ENCODE results near the gene SIPA1L2. TPM values are rescaled to one million over a fixed set of nuclear protein-coding genes. Genes with fewer than 3 reads are reported as not detected.

SIPA1L2 gene
- total and polyA plus RNA-seq, 2 donors (not counting 1 experiment from before 2014, with no cell fraction given), result 0.39 to 2.0 TPM

DNA sequence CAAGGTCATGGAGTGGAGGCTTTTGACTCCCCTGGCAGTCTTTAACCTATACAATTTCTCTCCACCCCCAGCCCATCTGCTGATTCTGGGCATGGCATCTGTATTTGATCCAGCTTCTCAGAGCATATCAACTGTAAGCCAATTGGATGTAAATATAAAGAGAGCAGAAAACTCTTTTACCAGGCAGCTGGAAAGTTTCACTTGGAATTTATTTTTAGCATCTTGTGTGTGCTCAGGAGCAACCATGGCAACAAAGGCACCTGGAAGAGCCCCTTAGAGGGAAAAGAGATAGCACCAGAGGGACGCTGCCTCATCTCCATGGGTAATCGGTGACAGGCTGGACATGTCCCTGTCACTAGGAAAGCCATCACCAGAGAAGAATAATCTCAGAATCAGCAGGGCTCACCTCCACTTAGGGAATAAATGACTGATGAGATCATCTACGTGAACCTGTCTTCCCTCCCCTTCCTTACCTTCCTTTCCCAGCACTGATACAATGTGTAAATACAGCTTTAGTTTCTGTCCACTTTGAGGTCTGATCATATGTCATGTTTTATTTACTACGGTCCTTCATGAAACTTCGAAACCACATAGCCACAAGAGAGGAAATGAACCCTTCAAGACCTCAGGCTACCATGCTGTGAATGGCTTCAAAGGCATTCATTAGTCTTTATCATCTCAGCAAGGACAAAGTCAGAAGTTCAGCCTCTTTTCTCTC lies 25.3 kb upstream of the SIPA1L2 start:
- H3K27me3 ChIP-seq (ENCODE audit: control insufficient read depth, insufficient read depth, low read length), result no peaks in the 10 kb centered on the region
- H3K36me3 ChIP-seq (ENCODE audit: control insufficient read depth, insufficient read depth, low read length), result no peaks in the 10 kb centered on the region
- H3K4me1 ChIP-seq (ENCODE audit: control insufficient read depth, extremely low read depth, insufficient read depth, low read length), result no peaks in the 10 kb centered on the region
- H3K4me3 ChIP-seq (replicated peaks in 1 of 4; ENCODE audit: control extremely low read depth in 1 of 4, insufficient read depth in 1 of 4, low read depth in 3 of 4, low read length in 4 of 4), result no peak overlapping the region
- TF ChIP-seq, protein P1, sequence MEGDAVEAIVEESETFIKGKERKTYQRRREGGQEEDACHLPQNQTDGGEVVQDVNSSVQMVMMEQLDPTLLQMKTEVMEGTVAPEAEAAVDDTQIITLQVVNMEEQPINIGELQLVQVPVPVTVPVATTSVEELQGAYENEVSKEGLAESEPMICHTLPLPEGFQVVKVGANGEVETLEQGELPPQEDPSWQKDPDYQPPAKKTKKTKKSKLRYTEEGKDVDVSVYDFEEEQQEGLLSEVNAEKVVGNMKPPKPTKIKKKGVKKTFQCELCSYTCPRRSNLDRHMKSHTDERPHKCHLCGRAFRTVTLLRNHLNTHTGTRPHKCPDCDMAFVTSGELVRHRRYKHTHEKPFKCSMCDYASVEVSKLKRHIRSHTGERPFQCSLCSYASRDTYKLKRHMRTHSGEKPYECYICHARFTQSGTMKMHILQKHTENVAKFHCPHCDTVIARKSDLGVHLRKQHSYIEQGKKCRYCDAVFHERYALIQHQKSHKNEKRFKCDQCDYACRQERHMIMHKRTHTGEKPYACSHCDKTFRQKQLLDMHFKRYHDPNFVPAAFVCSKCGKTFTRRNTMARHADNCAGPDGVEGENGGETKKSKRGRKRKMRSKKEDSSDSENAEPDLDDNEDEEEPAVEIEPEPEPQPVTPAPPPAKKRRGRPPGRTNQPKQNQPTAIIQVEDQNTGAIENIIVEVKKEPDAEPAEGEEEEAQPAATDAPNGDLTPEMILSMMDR (conservative IDR thresholded peaks at IDR 0.05 in 1 of 2, IDR thresholded peaks at IDR 0.05 in 1 of 2; ENCODE audit: low read depth in 1 of 2, low read length in 2 of 2), result no peak
- no peak for TF ChIP-seq EZH2 (IDR thresholded peaks at IDR 0.05; ENCODE audit: low read length, missing control alignments)
- no peak overlapping the region for H2AFZ ChIP-seq (ENCODE audit: low read length)
- no peaks in the 10 kb centered on the region for H4K20me1 ChIP-seq (ENCODE audit: control insufficient read depth, extremely low read depth, insufficient read depth, low read length)
- no peak overlapping the region for H3K27ac ChIP-seq (ENCODE audit: insufficient read depth, low read length)
- DNase-seq (ENCODE audit: low read depth in 2 of 2), result peak in 1 of 2 donors; percentile 34
- no peak overlapping the region for H3K9ac ChIP-seq (ENCODE audit: insufficient read depth, low read length)
- no peaks in the 10 kb centered on the region for H3K9me3 ChIP-seq (ENCODE audit: control insufficient read depth, insufficient read depth, low read depth, low read length)
- no peaks in the 10 kb centered on the region for H3K79me2 ChIP-seq (ENCODE audit: control insufficient read depth, insufficient read depth, low read length)
- no peak overlapping the region for H3K4me2 ChIP-seq (ENCODE audit: extremely low read depth, insufficient read depth, low read length)

DNA sequence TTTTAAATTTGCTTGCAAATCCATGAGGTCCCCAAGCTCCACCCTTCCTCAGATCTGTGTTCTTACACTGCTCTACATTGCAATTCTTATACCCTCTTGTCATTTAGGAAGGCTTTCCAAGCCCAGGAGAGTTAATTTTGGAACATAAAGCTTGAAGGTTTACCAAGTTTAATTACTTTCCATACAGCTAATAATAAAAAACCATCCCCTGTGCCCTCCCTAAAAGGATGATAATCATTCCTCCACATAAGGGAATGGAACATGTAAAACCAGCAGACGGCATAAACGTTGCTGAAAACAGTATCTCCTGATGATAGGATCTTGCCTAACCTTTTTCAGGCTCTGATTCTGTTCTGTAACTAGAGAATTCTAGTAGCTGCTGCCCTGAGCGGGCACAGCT lies 23.9 kb upstream of the SIPA1L2 start:
- no peak overlapping the region for H3K4me2 ChIP-seq (ENCODE audit: extremely low read depth, insufficient read depth, low read length)
- no peak overlapping the region for H3K27ac ChIP-seq (ENCODE audit: insufficient read depth, low read length)
- H3K27me3 ChIP-seq (ENCODE audit: control insufficient read depth, insufficient read depth, low read length), result no peaks in the 10 kb centered on the region
- no peak overlapping the region for H3K4me3 ChIP-seq (replicated peaks in 1 of 4; ENCODE audit: control extremely low read depth in 1 of 4, insufficient read depth in 1 of 4, low read depth in 3 of 4, low read length in 4 of 4)
- no peaks in the 10 kb centered on the region for H4K20me1 ChIP-seq (ENCODE audit: control insufficient read depth, extremely low read depth, insufficient read depth, low read length)
- no peak for DNase-seq (ENCODE audit: low read depth in 2 of 2)
- H3K79me2 ChIP-seq (ENCODE audit: control insufficient read depth, insufficient read depth, low read length), result no peaks in the 10 kb centered on the region
- H3K9me3 ChIP-seq (ENCODE audit: control insufficient read depth, insufficient read depth, low read depth, low read length), result no peaks in the 10 kb centered on the region
- no peak overlapping the region for H2AFZ ChIP-seq (ENCODE audit: low read length)
- TF ChIP-seq, protein P1 (conservative IDR thresholded peaks at IDR 0.05 in 1 of 2, IDR thresholded peaks at IDR 0.05 in 1 of 2; ENCODE audit: low read depth in 1 of 2, low read length in 2 of 2), result no peak
- no peak for TF ChIP-seq EZH2 (IDR thresholded peaks at IDR 0.05; ENCODE audit: low read length, missing control alignments)
- no peaks in the 10 kb centered on the region for H3K36me3 ChIP-seq (ENCODE audit: control insufficient read depth, insufficient read depth, low read length)
- no peaks in the 10 kb centered on the region for H3K4me1 ChIP-seq (ENCODE audit: control insufficient read depth, extremely low read depth, insufficient read depth, low read length)
- H3K9ac ChIP-seq (ENCODE audit: insufficient read depth, low read length), result no peak overlapping the region

GRCh38 chr1:232650845-232651244 lies 20.9 kb upstream of the SIPA1L2 start:
- H3K4me3 ChIP-seq (replicated peaks in 1 of 4; ENCODE audit: control extremely low read depth in 1 of 4, insufficient read depth in 1 of 4, low read depth in 3 of 4, low read length in 4 of 4), result no peak overlapping the region
- no peak for TF ChIP-seq EZH2 (IDR thresholded peaks at IDR 0.05; ENCODE audit: low read length, missing control alignments)
- DNase-seq (ENCODE audit: low read depth in 2 of 2), result no peak

More at GRCh38 chr1:232650845-232651244, 20.9 kb upstream of the SIPA1L2 start:
- Histone ChIP-seq H3K4me2 (ENCODE audit: extremely low read depth, insufficient read depth, low read length) (no peak overlapping the region), H3K9me3 (ENCODE audit: control insufficient read depth, insufficient read depth, low read depth, low read length) (no peaks in the 10 kb centered on the region), H4K20me1 (ENCODE audit: control insufficient read depth, extremely low read depth, insufficient read depth, low read length) (no peaks in the 10 kb centered on the region), H3K27me3 (ENCODE audit: control insufficient read depth, insufficient read depth, low read length) (no peaks in the 10 kb centered on the region), H3K9ac (ENCODE audit: insufficient read depth, low read length) (no peak overlapping the region), H3K79me2 (ENCODE audit: control insufficient read depth, insufficient read depth, low read length) (no peaks in the 10 kb centered on the region), H3K36me3 (ENCODE audit: control insufficient read depth, insufficient read depth, low read length) (no peaks in the 10 kb centered on the region), H2AFZ (ENCODE audit: low read length) (no peak overlapping the region), H3K27ac (ENCODE audit: insufficient read depth, low read length) (no peak overlapping the region), H3K4me1 (ENCODE audit: control insufficient read depth, extremely low read depth, insufficient read depth, low read length) (no peaks in the 10 kb centered on the region)
